Inflammatory macrophage treated with lipopolysaccharide for 4 hours (primary cell): ENCODE data around the gene NCOA4.
A peak's percentile ranks its signal among the peaks of the same experiment; 100 is the strongest.
"Not testable (repeated sequence)": the region's sequence is repeated elsewhere in the genome, so short reads cannot be mapped to it uniquely, and the experiment has no call there.

Experiments used
- DNase-seq: peaks from one replicate; pipeline ENCODE4 v3.0.0-alpha.2; 2020

Gene NCOA4

GRCh38 chr10:46019177-46019528 lies 11.3 kb downstream of the NCOA4 start:
- no peak for DNase-seq

GRCh38 chr10:46018453-46019176 lies 11.8 kb downstream of the NCOA4 start:
- peak; percentile 79 for DNase-seq

- no peak for DNase-seq
Measured at GRCh38 chr10:46017733-46018132, 12.7 kb downstream of the NCOA4 start.

- no peak for DNase-seq
Measured at GRCh38 chr10:46016811-46017210, 13.6 kb downstream of the NCOA4 start.

DNA sequence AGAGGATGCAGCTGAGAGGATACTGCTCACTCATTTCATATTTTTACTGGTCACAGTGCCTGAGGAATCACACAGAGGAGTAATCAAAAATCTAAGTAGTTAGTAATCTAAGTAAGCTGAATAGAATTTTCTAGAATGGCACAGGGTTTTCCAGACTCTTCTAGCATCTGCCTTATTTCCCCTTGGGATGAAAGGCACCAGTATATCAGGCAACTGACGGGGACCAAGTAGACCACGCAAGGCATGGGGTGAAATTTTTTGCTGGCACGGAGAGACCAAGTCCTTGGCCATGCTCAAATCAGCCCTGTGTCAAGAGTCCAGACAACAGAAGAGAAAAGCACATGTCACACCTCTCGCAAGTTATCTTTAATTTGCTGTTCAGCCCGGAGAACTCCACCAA lies 14.2 kb downstream of the NCOA4 start:
- no peak for DNase-seq

- DNase-seq, result peak; percentile 50
Measured at GRCh38 chr10:46014683-46015405, 15.6 kb downstream of the NCOA4 start.

GRCh38 chr10:46014206-46014605 lies 16.2 kb downstream of the NCOA4 start:
- no peak for DNase-seq

GRCh38 chr10:46012746-46013145 lies 17.7 kb downstream of the NCOA4 start:
- DNase-seq, result no peak

- DNase-seq, result no peak
Measured at GRCh38 chr10:46006219-46006618, 24.2 kb downstream of the NCOA4 start.

- no peak for DNase-seq
Measured at GRCh38 chr10:46005383-46005782, 25.0 kb downstream of the NCOA4 start.

- no peak for DNase-seq
Measured at GRCh38 chr10:46004963-46005362, 25.5 kb downstream of the NCOA4 start.

- no peak for DNase-seq
Measured at GRCh38 chr10:46002916-46003693, 27.3 kb downstream of the NCOA4 start.

DNA sequence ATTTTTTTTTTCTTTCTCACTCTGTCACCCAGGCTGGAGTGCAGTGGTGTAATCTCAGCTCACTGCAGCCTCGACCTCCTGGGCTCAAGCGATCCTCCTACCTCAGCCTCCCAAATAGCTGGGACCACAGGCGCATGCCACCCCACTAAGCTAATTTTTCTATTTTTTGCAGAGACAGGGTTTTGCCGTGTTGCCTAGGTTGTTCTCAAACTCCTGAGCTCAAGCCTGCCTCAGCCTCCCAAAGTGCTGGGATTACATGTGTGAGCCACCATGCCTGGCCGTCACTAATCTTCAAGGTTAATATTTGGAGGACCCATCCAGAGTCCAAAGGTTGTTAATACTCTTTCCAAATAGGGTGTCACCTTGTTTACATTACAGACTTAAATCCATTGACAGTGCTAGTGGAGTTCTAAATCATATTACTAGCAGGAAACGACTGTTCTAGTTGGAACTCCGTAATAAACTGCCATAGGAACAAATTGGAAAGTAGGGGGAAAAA lies 28.2 kb downstream of the NCOA4 start:
- DNase-seq, result not testable (repeated sequence)

- DNase-seq, result no peak
Measured at GRCh38 chr10:46001187-46001756, 29.2 kb downstream of the NCOA4 start.

DNA sequence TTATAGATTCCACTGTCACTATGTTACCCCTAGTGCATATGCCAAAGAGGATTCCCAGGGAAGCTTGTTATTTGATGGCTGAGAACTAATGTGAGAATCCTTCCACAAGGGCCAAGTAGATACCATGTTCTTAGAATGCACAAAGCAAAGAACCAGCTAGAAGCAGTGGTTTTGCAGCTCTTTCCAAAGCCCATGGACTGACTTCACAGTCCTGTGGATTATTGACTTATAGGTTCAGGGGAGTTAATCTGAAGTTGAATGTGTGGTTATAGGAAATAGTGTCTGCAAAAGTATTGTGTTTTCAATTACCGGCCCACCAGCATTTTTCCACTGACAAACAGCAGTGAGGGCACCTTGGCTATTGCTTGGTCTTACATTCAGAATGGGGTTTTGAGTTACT lies 29.9 kb downstream of the NCOA4 start:
- no peak for DNase-seq

DNA sequence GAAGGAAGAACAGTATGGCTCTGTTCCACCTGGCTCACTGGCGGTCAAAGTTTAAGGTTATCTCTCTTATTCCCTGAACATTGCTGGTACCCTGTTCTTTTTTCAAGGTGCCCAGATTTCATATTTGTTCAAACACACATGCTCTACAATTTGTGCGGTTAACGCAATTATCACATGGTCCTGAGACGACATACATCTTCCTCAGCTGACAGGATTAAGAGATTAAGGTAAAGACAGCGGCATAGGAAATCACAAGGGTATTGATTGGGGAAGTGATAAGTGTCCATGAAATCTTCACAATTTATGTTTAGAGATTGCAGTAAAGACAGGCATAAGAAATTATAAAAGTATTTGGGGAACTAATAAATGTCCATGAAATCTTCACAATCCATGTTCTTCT lies 30.5 kb downstream of the NCOA4 start:
- not testable (repeated sequence) for DNase-seq

- DNase-seq, result no peak
Measured at GRCh38 chr10:45997994-45998763, 32.2 kb downstream of the NCOA4 start.

GRCh38 chr10:45997557-45997956 lies 32.9 kb downstream of the NCOA4 start:
- no peak for DNase-seq

DNA sequence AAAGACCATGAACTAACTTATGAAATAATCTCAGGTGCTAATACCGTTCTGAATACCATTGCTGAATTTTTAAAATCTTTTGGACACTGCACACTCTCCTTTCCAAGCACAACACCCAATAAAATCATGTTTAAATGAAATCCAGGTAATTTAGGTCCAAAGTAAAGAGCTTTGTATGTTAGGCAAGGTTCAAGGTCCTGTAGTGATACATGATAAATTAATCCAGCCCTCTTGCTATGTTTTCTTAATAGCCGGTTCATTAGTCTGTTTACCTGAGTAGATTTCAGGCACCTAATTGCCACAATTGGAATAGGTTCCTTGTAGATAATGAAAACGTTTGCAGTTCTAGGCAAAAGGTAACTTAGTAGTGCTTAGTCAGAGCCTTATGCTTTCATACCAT lies 44.8 kb downstream of the NCOA4 start:
- DNase-seq, result not testable (repeated sequence)

DNA sequence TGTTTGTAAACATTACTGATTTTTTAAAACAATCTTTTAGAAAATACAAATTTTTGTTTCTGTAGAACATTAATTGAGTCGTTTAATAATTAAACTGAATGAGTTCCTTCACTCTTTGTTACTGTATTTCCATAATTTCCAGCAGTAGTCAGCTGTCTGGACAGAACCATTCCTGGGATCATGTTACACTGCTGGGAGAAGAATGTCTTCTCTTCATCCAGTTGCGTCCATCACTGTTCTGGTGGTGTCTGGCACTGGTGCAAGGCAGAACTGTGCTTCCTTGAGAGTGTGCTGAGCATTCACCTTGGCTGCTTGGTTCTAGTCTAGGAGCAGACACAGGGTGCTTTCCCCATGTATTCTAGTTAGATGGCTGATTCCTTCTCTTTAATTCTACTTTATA lies 46.0 kb downstream of the NCOA4 start:
- not testable (repeated sequence) for DNase-seq

GRCh38 chr10:45983538-45984186 lies 46.8 kb downstream of the NCOA4 start:
- peak; percentile 60 for DNase-seq

- DNase-seq, result not testable (repeated sequence)
Measured at GRCh38 chr10:45981367-45981766, 49.1 kb downstream of the NCOA4 start.
